ENCODE data around the gene SLC38A5. TPM values are rescaled to one million over a fixed set of nuclear protein-coding genes. Genes with fewer than 3 reads are reported as not detected.

SLC38A5 gene
- polyA plus RNA-seq, 3 donors: 5.4 to 10.5 (median 10.3) TPM

Other genes starting within 250 kb of the SLC38A5 start
- not detected for gene SSX1, start 214.9 kb downstream of the SLC38A5 start, polyA plus RNA-seq (ENCODE audit: insufficient read length in 3 of 3)
- not detected for gene SSX3, start 113.6 kb downstream of the SLC38A5 start, polyA plus RNA-seq (ENCODE audit: insufficient read length in 3 of 3)
- gene SSX4, start 86.7 kb downstream of the SLC38A5 start, polyA plus RNA-seq (ENCODE audit: insufficient read length in 3 of 3): not detected
- not detected for gene SSX4B, start 58.3 kb downstream of the SLC38A5 start, polyA plus RNA-seq (ENCODE audit: insufficient read length in 3 of 3)
- gene FTSJ1, start 5.9 kb upstream of the SLC38A5 start, polyA plus RNA-seq (ENCODE audit: insufficient read length in 3 of 3): 10 to 100 TPM; 34.8 to 40.2 (median 39.5) TPM
- gene PORCN, start 38.7 kb upstream of the SLC38A5 start, polyA plus RNA-seq (ENCODE audit: insufficient read length in 3 of 3): 10 to 100 TPM in 1 of 3 donors, 1 to 10 TPM in 2; 7.5 to 10.7 (median 9.8) TPM
- 10 to 100 TPM; 78.3 to 82.8 (median 82.4) TPM for gene EBP, start 51.5 kb upstream of the SLC38A5 start, polyA plus RNA-seq (ENCODE audit: insufficient read length in 3 of 3)
- 10 to 100 TPM; 11.1 to 12.5 (median 11.7) TPM for gene TBC1D25, start 69.5 kb upstream of the SLC38A5 start, polyA plus RNA-seq (ENCODE audit: insufficient read length in 3 of 3)
- 100 to 1,000 TPM; 220 to 346 (median 304) TPM for gene RBM3, start 104.2 kb upstream of the SLC38A5 start, polyA plus RNA-seq (ENCODE audit: insufficient read length in 3 of 3)
- 100 to 1,000 TPM; 145 to 177 (median 154) TPM for gene WDR13, start 127.2 kb upstream of the SLC38A5 start, polyA plus RNA-seq (ENCODE audit: insufficient read length in 3 of 3)
- gene WAS, start 213.5 kb upstream of the SLC38A5 start, polyA plus RNA-seq (ENCODE audit: insufficient read length in 3 of 3): 1 to 10 TPM; 2.7 to 4.9 (median 4.0) TPM
- 1 to 10 TPM; 7.0 to 8.2 (median 7.7) TPM for gene SUV39H1, start 226.5 kb upstream of the SLC38A5 start, polyA plus RNA-seq (ENCODE audit: insufficient read length in 3 of 3)

Data from renal pelvis (tissue), 3 donors.